ENCODE results near the gene RUNX3.

RUNX3 gene

GRCh38 chr1:24928689-24929397, 1.2 kb downstream of the RUNX3 start:
- DNase-seq: peak; percentile 49

- no peak for DNase-seq
Measured at GRCh38 chr1:24927988-24928688, 1.9 kb downstream of the RUNX3 start.

DNA sequence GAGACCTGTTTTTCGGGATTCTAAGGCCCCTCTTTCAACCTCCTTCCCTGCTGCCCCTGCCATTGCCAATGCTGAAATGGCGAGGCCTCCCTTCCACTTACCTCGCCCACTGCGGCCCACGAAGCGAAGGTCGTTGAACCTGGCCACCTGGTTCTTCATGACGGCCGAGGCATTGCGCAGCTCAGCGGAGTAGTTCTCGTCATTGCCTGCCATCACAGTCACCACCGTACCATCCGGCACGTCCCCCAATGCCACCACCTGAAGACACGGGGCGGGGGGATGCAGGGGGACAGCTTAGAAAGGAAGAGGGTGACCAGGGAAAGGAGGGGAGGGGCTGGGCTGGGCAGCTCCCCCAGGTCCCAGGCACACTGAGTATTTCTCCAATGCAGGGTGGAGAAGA, 2.6 kb downstream of the RUNX3 start:
- DNase-seq: no peak

DNA sequence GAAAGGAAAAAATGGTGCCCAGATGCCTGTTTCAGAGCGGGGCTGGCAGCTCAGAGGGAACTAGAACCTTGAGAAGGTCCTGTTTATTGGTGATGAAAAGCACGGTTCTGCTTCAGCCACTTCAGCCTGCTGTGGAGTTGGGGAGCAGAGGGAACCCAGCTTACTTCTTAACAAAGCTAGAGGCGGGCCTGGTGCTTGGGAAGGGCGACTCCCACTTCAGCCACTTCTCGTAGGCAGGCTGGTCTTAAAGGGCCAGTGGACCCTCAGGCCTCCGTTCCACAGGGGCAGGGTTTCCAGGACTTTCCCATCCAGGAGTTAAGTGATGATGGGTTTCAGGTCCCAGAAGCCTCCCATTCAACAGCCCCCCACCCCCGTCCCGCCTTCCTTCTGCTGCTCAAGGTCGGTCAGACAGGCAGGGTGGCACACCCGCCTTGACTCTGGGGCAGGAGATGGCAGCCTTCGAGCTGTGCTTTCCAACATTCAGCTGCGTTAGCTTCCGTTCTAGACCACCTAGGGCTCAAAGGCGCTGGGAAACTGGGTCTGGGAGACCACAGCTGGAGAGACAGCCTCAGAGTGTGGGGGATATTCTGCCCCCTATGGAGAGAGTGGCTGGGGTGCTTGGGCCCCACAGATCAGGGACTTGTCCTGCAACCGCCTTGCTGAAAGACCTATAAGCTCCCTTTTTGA, 3.4 kb downstream of the RUNX3 start:
- no peak for DNase-seq

GRCh38 chr1:24925963-24926362, 4.1 kb downstream of the RUNX3 start:
- DNase-seq: no peak

DNA sequence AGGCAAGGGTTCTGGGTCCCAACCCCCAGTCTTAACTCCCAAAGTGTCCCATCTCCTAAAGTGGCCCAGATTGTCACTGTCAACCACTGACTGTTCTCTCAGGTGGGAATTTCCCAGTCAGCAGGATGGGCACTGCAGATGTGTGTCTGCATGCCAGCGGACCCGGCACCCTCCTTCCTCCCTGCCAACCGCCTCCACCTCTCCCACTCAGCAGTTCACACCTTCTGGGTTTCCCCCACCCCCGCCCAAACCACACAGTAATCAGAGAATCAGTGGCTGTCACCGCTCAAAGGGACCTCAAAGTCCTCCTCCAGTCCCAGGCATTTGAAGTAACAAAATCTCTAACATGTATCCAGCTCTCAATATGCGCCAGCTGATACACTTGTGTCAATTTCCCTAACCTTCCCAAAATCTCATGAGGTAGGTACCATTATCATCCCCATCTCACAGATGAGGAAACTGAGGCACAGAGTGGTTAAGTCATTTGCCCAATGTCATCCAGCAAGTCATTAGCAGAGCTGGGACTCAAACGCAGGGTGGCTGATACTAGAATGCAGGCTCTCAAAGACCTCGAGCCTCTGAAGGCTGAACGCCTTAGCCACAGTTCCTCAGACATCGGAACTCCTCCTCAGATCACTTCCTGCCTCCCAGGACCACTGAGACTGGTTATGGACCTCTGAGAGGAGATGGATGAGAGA, 4.8 kb downstream of the RUNX3 start:
- peak; percentile 68 for DNase-seq

DNA sequence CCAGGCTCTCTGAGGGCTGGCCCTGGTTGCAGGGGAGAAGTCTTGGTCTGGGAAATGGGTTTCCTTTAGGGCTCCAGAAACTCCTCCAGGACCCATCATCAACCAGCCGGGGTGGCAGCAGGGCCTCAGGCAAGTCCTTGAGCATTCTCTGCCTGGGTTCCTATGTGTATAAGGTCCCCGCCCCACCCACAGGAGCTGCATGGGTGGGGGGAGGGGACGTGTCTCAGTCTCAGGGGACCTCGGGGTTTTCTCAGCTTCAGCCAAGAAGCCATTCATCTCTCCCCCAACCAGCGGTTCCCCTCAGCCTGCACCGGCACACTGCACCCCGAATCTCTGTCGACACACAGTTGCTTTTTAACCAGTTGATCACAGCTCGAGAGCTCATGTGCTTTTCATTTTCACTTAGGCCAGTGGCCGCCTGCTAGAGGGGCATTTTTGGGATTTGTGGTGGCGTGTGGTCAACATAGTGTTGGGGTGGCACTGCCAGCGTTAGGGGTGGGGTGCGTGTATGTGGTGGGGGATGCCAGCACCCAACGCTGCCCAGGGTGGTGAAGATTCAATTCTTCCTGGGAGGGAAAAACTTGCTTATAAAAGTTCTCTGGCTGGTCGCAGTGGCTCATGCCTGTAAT, 6.5 kb downstream of the RUNX3 start:
- DNase-seq: no peak

- DNase-seq: no peak
Measured at GRCh38 chr1:24921938-24922662, 8.0 kb downstream of the RUNX3 start.

GRCh38 chr1:24921412-24921811, 8.7 kb downstream of the RUNX3 start:
- DNase-seq: no peak

GRCh38 chr1:24920533-24920925, 9.5 kb downstream of the RUNX3 start:
- no peak for DNase-seq

GRCh38 chr1:24919791-24920532, 10.1 kb downstream of the RUNX3 start:
- no peak for DNase-seq

DNA sequence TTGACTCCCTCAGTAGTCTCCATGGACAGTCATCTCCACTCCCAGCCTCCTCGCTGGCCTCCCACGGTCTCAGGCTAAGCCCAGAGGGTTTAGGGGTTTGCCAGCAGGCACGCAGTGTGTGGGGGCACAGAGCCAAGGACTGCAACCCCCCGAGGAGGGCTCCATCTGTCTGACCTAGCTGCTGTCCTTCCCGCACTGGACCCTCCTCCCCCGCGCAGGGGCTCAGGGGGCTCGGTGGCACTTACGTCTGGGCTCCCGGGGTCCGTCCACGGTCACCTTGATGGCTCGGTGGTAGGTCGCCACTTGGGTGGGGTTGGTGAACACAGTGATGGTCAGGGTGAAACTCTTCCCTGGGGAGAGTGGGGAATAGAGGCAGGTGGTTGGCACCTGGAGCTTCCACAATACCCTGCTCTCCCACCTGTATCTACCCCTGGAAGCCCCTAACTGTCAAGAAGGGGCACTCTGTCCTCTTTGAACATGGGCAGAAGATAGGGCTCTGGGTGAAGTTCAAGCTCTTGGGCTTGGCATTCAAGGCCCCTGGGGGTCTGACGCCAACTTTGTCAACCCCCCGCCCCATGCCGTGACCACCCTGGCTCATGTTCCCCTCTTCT, 11.0 kb downstream of the RUNX3 start:
- DNase-seq: no peak

GRCh38 chr1:24918370-24918769, 11.7 kb downstream of the RUNX3 start:
- no peak for DNase-seq

DNA sequence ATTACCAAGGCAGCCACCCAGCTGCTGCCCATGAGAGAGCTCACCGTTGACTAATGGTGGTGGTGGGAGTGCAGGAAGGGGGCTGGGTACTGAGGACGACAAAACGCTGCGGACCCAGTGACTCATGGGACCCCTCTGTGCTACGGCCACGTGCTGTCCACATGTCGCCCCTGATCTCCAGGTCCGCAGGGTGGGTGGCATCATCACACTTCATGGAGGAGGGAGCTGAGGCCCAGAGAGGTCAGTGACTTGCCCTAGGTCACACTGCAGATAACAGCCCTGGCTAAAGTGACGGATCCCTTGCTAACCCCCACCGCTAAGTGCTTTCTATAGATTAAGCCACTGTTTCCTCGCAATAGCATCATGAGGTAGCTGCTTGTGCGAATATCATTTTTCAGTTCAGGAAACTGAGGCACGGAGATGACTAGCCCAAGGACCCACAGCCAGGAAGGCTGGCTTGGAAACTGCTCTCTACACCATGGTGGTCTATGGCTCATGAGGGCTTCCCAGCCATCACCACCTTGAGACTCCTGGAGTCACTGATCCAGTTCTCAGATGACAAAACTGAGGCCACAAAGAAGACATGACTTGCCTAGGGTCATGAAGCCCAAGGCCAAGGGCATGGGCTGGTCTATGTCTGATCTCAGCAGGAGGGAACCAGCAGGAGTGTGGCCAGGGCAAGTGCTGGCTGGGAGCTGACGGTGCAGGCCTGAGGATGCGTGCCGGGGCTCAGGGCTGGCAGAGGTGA, 12.6 kb downstream of the RUNX3 start:
- DNase-seq: no peak

DNA sequence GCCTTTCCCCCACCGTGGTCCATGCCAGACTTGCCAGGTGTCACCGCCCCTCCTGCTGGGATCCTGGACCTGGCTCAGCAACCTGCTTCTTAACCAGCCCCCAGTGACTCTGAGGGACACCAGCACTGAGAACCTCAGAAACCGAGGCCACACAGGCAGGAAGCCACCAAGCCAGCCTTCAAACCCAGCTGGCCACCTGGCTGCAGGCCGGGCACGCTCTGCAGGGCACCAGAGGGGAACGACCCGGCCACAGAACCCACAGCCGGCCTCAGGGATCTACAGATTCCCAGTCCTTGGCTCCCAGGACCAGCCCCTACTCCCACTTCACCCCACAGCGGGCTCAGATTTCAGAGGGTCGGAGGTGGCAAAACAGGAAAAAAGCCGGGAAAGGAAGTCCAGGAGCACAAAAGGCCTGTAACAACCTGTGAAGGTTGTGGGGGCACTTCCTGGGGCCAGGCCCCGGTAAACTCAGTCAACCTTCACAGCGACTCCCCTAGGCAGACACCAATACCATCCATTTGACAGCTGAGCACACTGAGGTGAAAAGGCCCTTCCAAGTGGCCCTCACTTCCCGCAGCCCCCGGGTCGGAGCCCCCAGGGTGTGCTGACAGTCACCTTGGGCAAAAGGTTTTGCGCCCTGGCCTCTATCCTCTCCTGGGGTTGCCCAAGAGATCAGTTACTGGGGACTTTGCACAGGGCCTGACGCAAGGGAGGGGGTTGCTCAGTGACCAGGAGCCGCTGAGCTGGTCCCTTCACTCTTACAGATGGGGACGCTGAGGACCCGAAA, 14.1 kb downstream of the RUNX3 start:
- DNase-seq: no peak

- no peak for DNase-seq
Measured at GRCh38 chr1:24914226-24915069, 15.6 kb downstream of the RUNX3 start.

DNA sequence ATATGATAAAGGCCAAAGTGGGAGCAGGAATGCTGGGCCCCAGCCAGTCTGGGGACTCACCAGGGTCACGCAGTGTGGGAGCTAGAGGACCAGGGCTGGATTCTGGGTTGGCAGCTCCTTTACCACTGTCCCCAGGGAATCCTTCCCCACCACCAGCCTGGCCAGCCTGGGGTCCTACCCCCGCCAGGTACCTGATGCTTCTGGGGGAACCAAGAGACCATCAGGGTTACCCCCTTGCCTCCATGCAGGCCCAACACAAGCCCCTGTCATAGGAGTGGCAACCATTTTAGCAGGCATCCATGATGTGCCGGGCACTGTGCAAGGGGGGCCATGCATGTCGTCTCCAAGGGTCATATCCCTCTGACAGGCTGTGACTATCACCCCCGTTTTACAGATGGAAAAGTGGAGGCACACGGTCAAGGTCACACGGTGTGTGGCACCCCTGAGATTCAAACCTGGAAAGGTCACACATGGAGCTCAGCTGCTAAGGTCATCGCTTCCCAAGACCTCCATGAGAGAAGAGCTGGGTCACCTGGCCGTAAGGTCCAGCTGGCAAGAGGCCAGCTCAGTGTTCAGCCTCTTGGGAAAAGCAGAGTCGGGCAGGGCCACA, 16.4 kb downstream of the RUNX3 start:
- no peak for DNase-seq

- no peak for DNase-seq
Measured at GRCh38 chr1:24913274-24913604, 16.8 kb downstream of the RUNX3 start.

All from activated CD4-positive, alpha-beta T cell treated with anti-CD3 and anti-CD28 coated beads for 1 hour (primary cell).